HG02759 (cell line): Measurements from ENCODE around the gene PCNX1.
A peak's percentile ranks its signal among the peaks of the same experiment; 100 is the strongest.
"Not testable (repeated sequence)": the region's sequence is repeated elsewhere in the genome, so short reads cannot be mapped to it uniquely, and the experiment has no call there.

ENCODE experiments used
- ATAC-seq: cut with Tn5 transposase; IDR thresholded peaks from one replicate; pipeline ENCODE4 v1.9.1; 2021; ENCODE audit warnings: mild to moderate bottlenecking, moderate library complexity; ENCODE audit not compliant: unreplicated experiment

The PCNX1 gene

DNA sequence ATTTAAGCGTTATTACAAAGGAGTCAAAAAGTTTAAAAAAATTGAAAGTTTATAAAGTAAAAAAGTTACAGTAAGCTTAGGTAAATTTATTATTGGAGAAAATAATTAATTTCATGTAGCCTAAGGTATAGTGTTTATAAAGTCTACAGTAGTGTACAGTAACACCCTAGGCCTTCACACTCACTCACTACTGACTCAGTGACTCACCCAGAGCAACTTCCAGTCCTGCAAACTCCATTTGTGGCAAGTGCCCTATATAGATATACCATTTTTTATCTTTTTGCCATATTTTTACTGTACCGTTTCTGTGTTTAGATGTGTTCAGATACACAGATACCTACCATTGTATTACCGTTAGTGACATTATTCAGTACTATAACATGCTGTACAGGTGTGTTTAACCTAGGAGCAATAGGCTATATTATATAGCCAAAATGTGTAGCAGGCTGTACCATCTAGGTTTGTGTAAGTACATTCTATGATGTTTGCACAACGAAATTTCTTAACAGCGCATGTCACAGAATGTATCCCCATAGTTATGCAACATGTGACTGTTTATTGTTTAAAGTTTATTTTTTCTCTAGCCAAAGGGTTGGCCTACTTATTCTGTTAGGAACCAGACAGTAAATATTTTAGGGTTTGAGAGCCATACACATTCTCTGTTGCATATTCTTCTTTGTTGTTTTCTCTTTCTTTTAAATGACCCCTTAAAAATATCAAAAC lies 155.5 kb downstream of the PCNX1 start:
- ATAC-seq: no peak

DNA sequence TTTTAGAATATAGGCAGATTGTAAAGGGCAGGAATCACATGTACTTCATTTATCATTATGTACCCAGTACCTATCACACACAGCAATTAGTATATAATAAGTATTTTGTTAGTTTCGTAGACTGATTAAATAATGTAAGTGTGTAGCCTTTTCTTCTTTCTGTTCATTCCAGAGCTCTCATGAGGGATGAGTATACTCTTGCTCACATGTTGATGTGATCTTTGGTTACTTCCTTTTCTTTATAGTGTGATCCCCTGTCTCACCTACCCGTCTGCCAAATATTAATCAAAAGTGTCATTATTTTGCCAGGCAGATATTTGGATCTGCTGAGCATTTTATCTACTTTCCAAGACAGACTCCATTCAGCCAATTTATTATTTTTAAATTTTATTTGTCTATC lies 156.1 kb downstream of the PCNX1 start:
- no peak for ATAC-seq

DNA sequence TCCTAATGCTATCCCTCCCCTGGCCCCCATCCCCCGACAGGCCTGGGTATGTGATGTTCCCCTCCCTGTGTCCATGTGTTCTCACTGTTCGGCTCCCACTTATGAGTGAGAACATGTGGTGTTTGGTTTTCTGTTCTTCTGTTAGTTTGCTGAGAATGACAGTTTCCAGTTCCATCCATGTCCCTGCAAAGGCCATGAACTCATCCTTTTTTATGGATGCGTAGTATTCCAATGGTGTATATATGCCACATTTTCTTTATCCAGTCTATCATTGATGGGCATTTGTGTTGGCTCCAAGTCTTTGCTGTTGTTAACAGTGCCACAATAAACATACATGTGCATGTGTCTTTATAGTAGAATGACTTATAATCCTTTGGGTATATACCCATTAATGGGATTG lies 157.5 kb downstream of the PCNX1 start:
- ATAC-seq: not testable (repeated sequence)

DNA sequence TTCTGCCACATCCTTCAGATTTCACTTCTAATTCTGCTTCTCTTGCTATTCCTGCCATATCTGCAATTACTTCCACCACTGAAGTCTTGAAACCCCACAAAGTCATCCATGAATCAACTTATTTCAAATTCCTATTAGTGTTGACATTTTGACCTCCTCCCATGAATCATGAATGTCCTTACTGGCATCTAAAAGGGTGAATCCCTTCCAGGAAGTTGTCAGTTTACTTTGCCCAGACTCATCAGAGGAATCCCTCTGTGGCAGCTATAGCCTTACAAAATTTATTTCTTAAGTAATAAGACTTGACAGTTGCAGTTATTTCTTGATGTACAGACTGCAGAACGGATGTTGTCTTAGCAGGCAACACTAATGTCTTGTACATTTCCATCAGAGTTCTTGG lies 162.9 kb downstream of the PCNX1 start:
- no peak for ATAC-seq

DNA sequence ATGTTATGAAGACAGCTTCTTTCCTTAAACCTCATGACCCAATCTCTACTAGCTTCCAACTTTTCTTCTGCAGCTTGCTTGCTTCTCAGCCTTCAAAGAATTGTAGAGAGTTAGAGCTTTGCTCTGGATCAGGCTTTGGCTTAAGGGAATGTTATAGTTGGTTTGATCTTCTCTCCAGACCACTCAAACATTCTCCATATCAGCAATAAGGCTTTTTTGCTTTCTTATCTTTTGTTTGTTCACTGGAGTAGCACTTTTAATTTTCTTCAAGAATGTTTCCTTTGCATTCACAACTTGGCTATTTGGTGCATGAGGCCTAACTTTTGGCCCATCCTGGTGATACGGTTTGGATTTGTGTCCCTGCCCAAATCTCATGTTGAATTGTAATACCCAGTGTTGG lies 163.8 kb downstream of the PCNX1 start:
- no peak for ATAC-seq

DNA sequence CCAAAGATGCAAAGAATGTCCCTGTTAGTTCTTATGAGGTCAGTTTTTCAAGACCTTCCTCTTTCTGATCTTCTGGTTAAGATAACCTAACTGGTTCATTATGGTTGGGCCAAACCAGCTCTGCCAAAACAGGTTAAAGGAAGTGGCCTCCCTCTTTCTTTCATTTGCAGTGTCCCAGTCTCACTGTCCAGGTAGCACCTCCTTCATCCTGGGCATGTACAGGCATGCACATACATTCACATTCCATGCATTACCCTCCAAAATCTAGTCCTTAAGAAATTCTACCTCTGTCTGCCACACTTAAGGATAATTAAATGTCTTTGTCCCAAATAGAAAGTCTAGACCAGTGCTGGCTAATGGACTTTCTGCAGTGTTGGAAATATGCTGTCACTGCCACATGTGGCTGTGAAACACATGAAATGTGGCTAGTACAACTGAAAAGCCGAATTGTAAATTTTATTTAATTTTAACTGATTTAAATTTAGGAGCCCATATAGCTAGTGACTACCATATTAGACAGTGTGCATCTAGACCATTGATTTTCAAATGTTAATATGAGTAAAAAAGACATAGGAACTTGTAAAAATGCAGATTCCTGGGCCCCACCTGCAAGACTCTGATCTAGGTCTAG lies 169.3 kb downstream of the PCNX1 start:
- ATAC-seq: no peak

DNA sequence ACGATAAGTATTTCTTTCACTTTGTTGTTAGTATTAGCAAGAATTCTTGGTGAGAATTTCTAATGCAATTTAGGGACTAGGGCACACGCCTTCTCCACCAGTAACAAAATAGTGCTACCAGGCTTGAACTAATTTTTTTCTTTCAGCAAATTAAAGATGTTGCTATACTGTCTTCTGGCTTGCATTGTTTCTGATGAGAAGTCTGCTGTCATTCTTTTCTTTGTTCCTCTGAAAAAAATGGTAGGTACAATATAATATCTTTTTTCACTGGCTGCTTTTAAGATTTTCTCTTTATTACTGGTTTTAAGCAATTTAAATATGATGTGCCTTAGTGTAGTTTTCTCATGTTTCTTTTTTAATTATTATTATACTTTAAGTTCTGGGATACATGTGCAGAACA lies 171.2 kb downstream of the PCNX1 start:
- ATAC-seq: no peak

DNA sequence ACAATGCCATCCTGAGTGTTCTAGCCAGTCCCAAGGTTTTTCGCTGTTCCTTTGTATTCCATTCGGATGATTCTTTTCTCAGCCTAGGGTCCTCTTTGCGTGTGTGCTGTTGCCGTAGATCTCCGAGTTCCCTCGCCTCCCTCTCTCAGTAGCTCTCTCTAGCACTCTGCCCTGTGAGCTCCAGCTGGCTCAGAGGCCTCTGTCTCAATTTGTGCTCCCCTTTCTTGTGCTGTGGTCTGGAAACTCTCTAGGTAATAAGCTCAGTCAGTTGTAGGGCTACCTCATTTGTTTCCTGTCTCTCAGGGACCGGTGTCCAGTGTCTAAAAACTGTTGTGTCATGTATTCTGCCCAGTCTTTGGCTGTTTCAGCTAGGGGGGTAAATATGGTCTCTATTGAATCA lies 179.3 kb downstream of the PCNX1 start:
- no peak for ATAC-seq

DNA sequence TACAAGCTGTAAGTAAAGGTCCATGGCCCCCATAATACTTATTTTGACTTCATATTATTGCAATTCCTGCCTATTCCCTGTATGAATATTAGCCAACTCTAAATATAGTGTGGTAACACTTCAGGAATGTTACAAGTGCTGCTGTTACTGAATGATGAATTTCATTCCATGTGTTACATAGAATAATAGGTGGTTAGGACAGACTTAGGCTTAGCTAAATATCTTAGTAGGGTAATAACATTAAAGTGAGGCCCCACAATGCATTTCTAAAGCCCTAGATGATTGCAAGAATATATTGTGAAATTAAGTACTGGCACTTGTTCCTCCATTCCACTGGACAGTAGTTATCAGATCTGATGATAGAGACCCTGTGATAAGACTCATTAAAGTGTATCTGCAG lies 182.7 kb downstream of the PCNX1 start:
- ATAC-seq: no peak

DNA sequence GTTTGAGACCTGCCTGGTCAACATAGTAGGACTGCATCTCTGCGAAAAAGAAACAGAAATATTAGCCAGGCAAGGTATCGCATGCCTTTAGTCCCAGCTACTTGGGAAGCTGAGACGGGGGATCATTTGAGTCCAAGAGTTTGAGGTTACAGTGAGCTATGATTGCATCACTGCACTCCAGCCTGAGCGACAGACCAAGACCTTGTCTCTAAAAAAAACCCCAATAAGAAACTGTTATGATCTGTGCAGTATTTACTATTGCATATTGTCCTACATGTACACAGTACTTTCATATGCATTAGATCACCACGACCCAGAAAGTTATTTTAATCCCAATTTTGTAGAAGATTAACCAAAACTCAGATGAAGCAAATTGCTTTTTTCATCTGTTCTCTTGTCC lies 187.5 kb downstream of the PCNX1 start:
- no peak for ATAC-seq

DNA sequence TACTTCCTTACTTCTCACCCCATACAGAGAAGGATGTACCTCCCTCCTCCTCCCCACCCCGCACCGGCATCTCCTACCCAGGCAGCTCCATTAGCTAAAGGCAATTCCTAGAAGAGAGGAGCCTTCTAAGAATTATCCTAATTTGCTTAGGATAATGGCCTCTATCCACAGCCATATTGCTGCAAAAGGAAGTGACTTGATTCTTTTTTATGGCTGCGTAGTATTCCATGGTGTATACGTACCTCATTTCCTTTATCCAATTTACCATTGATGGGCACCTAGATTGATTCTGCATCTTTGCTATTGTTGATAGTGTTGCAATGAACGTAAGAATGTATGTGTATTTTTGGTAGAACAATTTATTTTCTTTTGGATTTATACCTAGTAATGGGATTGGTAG lies 189.7 kb downstream of the PCNX1 start:
- no peak for ATAC-seq

DNA sequence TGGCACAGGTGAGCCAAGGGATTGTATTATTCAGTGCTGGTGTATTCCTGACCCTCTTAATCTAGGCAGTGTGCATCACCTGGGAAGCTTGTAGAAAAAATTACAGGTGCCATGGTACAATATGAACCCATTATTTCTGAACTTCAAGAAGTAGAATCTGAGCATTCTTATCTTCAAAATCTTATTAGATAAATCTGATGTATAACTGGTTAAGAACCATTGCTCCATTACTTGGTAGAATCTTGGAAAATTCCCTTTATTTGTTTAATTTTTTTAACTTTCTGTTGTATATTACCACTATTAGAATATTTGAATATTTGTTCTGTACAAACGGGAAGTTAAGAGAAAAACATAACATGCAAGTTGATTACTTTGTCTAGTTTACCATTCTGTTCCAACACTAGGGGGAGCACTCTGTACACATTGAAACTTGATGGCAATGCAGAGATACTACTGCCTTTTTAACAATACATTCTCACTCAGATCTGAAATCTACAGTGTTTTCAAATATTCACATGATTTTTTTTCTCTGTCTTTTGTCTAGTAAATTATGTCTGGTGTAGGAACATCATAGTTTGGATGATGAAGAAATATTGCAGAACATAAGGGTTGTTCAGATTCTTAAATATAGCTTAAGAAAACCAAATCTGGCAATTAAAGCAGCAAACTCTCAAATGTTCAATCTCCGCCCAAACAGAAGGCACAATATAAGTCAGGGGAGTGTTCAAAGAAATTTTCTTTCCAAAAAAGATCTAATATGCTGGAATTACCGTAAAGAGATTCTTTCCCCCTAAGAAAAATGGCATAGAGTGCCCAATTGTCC lies 196.6 kb downstream of the PCNX1 start:
- no peak for ATAC-seq

DNA sequence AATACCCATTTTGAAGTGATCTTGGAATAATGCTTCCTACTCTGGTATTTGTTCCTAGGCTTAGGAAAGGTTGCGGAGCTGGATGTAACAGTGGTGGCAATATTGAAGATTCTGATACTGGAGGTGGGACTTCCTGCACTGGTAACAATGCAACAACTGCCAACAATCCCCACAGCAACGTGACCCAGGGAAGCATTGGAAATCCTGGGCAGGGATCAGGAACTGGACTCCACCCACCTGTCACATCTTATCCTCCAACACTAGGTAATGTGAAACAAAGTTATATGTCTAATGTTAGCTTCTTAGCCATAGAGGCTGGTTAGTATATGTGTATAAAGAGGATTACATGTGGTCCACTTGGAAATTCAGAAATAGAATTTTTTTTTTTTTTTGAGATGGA lies 197.9 kb downstream of the PCNX1 start:
- no peak for ATAC-seq

DNA sequence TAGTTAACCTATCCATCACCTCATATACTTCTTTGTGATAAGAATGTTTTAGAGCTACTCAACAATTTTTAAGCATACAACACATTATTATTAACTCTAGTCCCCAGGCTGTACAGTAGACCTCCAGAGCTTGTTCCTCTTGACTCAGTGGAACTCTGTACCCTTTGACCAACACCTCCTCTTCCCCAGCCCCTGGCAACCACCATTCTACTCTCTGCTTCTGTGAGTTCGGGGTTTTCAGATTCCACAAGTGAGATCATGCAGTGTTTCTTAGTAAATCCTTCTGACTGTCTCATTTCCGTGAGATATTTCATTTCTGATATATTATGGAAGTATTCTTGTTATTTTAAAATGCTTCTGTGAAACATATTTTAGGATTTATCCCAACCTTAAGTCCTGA lies 200.7 kb downstream of the PCNX1 start:
- no peak for ATAC-seq

DNA sequence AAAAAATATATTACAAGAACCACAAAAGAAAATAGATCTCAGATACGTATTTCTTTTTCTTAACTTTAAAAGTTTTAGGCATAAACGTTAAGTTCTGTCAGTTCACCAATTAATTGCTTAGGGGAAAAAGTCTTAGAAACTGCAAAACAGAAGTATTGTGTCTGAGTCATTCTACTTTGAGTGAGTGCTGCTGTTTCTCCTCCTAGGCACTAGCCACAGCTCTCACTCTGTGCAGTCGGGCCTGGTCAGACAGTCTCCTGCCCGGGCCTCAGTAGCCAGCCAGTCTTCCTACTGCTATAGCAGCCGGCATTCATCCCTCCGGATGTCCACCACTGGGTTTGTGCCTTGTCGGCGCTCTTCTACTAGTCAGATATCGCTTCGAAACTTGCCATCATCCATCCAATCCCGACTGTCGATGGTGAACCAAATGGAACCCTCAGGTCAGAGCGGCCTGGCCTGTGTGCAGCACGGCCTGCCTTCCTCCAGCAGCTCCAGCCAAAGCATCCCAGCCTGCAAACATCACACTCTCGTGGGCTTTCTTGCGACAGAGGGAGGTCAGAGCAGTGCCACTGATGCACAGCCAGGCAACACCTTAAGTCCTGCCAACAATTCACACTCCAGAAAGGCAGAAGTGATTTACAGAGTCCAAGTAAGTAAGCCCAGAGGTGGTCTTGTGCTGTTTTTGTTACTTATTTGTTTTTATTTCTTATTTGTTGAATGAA lies 201.3 kb downstream of the PCNX1 start:
- no peak for ATAC-seq

DNA sequence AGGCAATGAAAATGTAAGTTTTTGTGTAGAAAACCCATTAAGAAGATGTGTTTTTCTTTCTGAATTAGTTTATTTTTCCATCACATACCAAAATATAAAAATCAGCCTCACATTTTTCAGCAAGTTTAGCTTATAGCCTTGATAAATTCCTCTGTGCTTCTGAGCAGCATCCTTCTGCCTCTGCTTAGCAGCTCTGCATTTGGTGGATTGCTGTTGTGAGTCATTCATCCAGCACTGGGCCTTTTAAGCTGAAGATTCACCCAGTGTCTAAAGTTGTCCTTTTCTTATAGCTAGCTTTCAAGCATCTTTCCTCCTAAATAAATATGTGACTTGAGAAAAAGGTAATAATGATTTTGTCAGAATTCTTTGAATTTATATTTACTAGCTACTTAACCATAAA lies 206.1 kb downstream of the PCNX1 start:
- no peak for ATAC-seq

DNA sequence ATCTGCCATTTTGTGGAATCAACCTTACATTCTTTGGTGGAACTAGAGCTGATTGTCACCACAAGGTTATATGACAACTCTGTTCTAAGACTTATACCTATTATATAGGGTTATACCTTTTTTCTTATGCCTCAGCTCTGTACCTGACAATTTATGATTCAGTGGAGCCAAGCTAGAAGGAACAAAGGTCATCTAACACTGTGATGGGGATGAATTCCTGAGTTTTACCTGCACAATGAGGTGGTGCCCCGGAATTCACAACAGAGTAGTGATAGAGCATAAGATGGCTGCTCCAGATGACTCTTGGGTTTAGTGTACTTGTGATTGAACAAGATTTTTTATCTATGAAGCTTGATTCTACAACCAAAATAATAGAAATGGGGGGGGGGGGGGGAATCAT lies 207.3 kb downstream of the PCNX1 start:
- ATAC-seq: no peak

DNA sequence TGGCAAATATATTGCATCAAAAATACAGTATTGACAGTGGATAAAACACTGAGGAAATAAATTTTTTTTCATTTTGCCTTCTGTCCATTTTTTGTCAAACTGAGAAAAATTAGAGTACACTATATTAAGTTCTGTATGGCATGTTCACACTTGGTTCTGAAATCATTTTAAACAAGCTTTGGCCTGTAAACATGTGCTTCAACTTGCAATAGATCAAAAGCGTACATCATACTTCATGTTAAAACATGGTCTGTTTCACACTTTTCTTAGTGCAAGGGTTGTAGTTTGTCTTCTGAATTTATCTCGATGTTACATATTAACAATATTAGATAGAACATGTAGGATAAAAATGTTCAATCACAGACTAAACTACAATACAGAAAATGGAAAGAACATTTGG lies 208.0 kb downstream of the PCNX1 start:
- ATAC-seq: no peak

DNA sequence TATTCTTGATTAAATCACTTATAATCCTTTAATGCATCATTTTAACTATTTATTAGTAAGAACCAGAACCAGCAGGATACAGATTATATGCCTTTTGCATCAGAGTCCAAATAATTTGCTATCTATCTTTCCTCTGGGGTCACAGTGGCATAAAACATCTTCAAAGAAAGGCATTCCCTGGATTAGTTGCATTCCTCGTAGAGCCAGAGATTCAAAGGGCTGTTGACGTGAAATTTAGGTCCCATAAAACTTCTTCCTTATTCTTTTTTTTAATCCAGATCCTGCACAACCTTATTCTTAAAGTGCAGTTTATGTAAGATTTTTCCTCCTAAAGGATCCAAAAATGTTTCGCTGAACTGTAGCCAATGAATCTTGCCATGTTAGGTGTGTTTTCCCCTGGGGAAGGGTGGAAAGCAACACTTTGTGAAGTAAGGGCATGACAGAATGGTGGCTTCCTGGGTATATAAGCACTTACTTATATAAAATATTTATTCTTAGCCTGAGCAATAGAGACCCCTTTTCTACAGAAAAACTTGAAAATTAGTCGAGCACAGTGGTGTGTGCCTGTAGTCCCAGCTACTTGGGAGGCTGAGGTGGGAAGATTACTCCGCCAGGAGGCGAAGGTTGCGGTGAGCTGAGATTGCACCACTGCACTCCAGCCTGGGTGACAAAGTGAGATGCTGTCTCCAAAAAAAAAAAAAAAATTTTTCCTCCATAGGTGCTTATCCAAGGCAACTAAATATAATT lies 208.7 kb downstream of the PCNX1 start:
- ATAC-seq: peak; percentile 38

DNA sequence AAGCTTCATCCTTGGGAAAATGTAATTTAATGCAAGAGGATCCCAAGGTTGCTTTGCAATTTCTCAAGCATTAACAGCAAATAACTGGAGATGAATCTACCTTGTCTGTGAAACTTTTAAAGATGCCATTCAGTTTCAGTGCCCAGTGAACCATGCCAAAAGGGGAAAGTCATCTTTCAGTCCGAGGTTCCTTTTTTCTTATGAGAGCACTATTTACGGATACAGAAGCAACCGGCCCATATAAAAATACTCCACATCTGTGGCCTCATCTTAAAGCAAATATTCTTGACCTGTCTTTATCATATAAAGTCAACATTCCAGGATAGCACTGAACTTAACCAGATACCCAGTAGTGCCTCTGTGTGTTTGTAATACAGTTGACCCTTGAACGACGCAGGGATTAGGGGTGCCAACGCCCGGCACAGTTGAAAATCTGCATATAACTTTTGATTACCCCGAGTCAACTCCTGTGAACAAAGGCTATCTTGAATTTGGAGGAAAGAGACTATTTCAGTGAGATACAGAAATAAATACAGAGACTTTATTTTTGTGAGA lies 209.4 kb downstream of the PCNX1 start:
- ATAC-seq: peak; percentile 67
